Measurements from ENCODE around the gene TSSK3. TPM values are rescaled to one million over a fixed set of nuclear protein-coding genes. Genes with fewer than 3 reads are reported as not detected.
A peak's percentile ranks its signal among the peaks of the same experiment; 100 is the strongest.

The TSSK3 gene
- total and polyA plus RNA-seq, 9 of the 15 experiments (the other 6 are each of a cell fraction or from before 2014, with no cell fraction given), result 0.27 to 2.8 (median 1.9) TPM

GRCh38 chr1:32334864-32335534, 27.3 kb upstream of the TSSK3 start (continued):
- 0 out of 2 replicates have a peak, but pooled peaks have one; percentile 14 for TF ChIP-seq ZNF740 (CRISPR knock-in tag; IDR thresholded peaks at IDR 0.05)
- TF ChIP-seq ZNF740 (tag; IDR thresholded peaks at IDR 0.05), result no peak
- no peak for TF ChIP-seq ILK (tag; IDR thresholded peaks at IDR 0.05; ENCODE audit: borderline replicate concordance, low read depth)
- TF ChIP-seq ZC3H4 (CRISPR knock-in tag; IDR thresholded peaks at IDR 0.05; ENCODE audit: borderline replicate concordance), result peak; percentile 79; the same call in 1 of the 2 replicates
- no peak for TF ChIP-seq CREB1 (IDR thresholded peaks at IDR 0.05)
- peak; percentile 62 for TF ChIP-seq CREB1 (CRISPR knock-in tag; IDR thresholded peaks at IDR 0.05)
- TF ChIP-seq SRSF9 (IDR thresholded peaks at IDR 0.05; ENCODE audit: borderline replicate concordance, low read depth, low read length), result no peak
- no peak for TF ChIP-seq ELF4 (CRISPR knock-in tag; IDR thresholded peaks at IDR 0.05)
- TF ChIP-seq SIRT6 (IDR thresholded peaks at IDR 0.05; ENCODE audit: low read depth, low read length), result no peak
- TF ChIP-seq TFAM (CRISPR knock-in tag; conservative IDR thresholded peaks at IDR 0.05), result no peak
- TF ChIP-seq L3MBTL2 (IDR thresholded peaks at IDR 0.05), result peak; percentile 62
- TF ChIP-seq HNRNPL (IDR thresholded peaks at IDR 0.05; ENCODE audit: low read depth, low read length), result 0 out of 2 replicates have a peak, but pooled peaks have one; percentile 19
- 0 out of 2 replicates have a peak, but pooled peaks have one; percentile 29 for TF ChIP-seq HDAC2 (IDR thresholded peaks at IDR 0.05)
- no peak for TF ChIP-seq ZNF23 (CRISPR knock-in tag; IDR thresholded peaks at IDR 0.05)
- peak; percentile 19 for TF ChIP-seq PHF20 (IDR thresholded peaks at IDR 0.05; ENCODE audit: partially characterized antibody)
- TF ChIP-seq E2F8 (IDR thresholded peaks at IDR 0.05; ENCODE audit: low read depth, partially characterized antibody), result peak; percentile 44
- no peak for TF ChIP-seq MEIS2 (IDR thresholded peaks at IDR 0.05; ENCODE audit: partially characterized antibody)
- no peak for TF ChIP-seq COPS2 (conservative IDR thresholded peaks at IDR 0.05)
- TF ChIP-seq GATAD2A (IDR thresholded peaks at IDR 0.05), result peak; percentile 96
- TF ChIP-seq SMAD2 (IDR thresholded peaks at IDR 0.05; ENCODE audit: low read depth, low read length), result no peak
- TF ChIP-seq RUNX1 (IDR thresholded peaks at IDR 0.05; ENCODE audit: low read depth), result no peak
